HG03469 (cell line): ENCODE data around the gene CDH4.

Source experiments
- ATAC-seq: cut with Tn5 transposase; IDR thresholded peaks from one replicate; pipeline ENCODE4 v1.9.1; 2021; ENCODE audit warnings: mild to moderate bottlenecking, moderate library complexity, moderate number of reproducible peaks; ENCODE audit not compliant: unreplicated experiment

Gene CDH4

DNA sequence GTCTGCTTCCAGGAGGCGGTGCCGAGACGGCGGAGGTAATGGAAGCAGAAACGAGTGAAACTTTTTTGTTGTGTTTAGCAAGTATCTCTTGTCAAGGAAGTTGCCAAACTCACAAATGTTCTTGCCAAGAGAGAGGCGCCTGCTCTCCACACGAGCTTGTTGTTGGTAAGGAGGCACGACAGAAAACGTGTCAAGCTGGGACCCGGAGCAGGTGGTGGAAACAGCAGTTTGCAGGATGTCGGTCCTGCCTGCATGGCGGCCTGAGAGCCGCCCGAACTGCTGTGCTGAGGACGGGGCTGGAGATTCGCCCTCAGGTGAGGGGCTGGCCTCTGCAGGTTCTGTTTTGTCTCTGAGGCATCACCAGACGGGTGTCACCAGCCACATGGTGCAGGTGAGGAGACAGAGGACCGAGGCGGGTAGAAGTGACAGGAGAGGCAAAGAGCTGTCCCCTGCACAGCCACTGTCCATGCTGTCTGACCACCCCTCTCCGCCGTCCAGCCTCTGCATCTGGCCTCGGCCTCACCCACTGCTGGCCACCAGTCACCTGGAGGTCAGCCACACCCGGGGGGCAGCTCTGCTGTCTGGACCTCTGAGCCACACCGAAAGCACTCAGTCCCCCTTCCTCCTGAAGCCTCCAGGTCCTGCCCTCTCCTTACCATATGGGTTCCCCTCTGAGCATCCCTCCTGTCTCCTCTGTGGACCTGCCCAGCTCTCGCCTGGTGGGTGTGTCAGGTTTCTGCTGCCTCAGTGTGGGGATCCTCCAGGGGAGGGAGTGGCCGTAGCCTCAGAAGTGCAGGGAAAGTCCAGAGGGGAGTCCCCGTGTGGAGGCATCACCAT lies 552.1 kb downstream of the CDH4 start:
- ATAC-seq: no peak

DNA sequence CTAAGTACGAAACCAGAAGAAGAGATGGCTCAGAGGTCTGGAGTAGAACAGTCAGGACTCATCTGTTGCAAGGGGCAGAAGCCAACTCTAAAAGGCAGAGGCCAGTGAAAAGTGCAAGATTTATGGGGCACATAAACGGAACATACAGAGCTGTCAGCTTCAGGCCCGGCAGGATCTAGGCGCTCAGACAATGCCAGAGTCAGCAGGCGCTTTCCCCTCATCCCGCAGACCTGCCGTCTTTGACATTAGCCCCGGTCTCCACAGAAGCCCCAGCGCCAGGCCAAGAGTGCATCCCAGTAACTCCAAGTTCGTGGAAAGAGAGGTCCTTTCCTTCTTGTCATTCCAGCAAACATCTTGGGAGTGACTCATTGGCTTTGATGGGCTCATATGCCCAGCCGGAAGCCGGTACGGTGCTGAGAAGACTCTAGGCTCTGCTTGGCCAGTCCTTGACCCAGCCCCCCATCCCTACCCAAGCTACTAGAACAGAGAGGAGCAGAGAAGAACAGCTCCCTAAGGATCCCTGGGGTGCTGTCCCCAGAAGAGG lies 552.8 kb downstream of the CDH4 start:
- no peak for ATAC-seq

DNA sequence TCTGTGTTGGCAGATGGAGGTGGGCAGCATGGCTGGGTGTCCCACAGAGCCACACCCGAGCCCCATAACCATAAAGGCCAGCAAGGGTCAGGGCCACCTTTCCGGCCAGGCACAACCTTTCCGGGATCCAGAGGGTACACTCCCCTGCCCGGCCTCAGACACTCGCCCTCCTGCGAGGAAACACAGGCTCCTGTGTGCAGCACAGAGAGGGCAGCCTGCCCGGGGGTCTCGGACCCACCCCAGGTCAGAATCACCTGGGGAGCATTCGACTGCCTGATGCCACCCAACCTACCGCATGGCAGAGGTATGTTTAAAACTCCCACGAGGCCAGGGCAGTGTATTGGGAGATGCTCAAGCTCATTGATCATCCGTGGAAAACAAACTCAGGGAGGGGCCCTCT lies 553.3 kb downstream of the CDH4 start:
- no peak for ATAC-seq

DNA sequence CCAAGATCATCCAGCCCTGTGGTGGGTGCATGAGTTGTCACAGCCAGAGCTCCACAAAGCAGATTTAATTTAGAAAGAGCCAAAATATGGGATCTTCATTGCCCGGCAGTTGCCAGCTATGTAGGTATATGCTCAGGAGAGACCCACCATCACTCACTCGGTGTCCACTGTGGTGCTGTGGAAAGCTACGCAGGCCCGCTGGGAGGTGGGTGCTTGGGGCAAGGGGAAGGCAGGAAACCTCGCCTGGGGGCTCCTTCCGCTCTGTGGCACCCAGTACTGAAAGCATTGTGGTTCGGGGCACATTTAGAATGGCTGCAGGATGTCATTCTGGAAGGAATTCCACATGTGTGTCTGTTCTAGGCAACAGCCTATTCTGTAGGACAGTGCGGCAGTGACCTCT lies 553.7 kb downstream of the CDH4 start:
- no peak for ATAC-seq

DNA sequence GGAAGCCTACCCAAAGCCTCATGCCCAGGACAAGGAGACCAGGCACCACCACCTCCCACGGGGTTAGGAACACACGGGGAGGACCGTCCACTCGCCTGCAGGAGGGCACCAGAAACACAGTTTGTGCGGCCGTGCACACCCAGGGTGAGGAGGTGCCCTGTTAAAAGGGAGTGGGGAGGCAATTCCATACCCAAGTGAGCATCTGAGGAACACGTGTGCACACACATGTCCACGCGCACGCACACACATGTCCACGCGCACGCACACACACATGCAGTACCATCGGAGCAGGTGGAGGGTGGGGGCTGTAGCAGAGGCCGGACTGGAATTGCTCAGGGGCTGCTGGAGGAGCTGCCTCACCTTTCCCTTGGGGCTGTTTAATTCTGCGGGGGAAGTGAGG lies 554.3 kb downstream of the CDH4 start:
- ATAC-seq: no peak

DNA sequence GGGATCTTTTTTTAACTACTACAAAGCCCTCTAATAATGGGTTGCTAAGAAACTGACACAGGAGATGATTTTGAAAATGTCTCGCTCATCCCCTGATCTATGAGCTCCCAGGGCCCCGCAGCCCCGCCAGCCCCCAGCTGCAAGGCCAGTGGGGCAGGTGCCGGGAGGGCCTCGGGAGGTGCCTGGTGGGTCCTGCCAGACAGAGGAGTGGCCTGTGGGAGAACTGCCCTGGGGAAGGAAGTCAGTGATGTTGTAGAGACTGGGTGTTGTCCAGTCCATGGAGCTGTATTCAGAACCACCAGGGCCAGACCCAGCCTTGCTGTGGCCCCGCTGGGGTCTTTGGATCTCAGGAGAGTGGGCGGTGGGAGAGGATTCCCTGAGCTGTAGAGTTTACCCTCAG lies 554.9 kb downstream of the CDH4 start:
- no peak for ATAC-seq

DNA sequence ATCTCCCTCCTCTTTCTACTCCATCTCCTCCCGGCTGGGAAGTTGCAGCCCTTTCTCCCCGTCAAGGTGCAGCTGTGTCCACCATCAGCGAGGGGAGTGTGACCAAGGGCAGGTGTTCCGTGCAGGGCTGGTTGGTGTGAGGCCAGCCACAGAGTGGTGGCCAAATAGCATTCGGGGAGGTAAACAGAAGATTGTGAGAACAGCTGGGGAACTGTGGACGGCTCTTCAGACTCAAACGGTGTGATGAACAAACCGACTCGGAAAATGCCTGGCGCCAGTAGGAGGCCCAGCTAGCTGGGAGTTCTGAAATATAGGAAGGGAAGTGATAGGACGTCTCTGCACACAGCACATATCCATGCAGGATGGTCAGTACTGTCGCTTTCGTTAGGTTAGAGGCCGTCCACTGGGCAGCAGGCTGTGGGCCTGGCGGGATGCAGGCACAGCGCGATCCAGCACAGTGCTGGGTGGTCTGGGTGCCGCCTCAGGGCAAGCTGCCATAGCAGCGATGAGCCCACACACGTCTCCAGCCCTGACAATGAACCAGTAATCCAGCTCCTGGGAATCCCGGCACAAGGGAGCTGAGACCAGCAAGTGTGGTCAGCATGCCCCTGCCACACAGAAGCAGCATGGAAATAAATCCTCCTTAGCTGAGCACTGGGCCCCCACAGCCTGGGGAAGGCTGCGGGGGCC lies 555.6 kb downstream of the CDH4 start:
- no peak for ATAC-seq

DNA sequence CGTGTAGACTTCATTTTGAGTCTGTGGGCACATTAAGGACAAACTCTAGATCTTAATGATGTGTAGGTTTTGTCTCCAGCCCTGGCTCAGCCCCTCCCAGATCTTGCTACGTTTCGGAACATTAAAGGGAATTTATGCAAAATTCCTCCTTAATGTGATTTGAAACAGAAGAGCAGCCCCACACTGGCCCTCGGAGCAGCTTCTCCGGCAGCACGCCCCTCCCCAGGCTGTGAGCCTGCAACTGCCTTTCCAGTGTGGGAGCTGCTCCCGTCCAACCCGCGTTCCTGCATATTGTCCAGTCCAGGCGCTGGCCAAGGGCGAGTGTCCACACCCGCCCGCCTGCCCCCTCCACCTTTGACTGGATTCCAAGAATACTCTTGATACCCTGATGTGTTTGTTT lies 556.4 kb downstream of the CDH4 start:
- ATAC-seq: no peak

DNA sequence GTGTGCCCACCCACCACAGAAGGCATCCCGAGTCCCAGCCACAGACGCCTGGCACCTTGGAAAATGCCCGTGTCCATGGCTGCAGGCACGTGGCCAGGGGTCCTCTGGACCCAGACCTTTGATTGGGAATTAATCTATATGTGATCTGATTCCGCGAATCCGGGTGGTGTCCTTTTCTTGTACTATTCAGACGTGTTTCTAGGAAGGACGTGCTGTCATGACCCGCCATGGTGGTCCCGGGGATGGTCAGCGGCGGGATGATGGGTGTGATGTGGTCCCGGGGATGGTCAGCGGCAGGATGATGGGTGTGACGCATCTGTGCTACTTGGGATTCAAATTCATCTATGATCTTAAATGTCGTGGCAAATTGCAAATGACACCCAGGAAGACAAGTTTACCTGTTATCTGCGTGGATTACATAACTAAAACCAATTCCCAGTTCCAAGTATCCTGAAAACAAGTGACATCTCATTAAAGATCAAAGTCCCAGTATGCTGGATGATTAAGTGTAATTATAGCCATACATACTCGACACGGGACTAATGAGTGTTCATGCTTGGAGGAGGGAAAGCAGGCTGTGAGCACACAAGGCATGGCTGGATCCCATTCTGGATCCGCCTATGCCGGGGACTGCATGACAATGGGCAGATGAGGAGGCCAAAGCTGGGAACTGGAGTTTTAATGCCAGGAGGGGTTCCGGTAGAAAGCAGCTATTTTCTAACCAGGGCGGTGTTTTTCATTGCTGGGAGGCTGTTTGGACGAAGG lies 557.1 kb downstream of the CDH4 start:
- no peak for ATAC-seq

DNA sequence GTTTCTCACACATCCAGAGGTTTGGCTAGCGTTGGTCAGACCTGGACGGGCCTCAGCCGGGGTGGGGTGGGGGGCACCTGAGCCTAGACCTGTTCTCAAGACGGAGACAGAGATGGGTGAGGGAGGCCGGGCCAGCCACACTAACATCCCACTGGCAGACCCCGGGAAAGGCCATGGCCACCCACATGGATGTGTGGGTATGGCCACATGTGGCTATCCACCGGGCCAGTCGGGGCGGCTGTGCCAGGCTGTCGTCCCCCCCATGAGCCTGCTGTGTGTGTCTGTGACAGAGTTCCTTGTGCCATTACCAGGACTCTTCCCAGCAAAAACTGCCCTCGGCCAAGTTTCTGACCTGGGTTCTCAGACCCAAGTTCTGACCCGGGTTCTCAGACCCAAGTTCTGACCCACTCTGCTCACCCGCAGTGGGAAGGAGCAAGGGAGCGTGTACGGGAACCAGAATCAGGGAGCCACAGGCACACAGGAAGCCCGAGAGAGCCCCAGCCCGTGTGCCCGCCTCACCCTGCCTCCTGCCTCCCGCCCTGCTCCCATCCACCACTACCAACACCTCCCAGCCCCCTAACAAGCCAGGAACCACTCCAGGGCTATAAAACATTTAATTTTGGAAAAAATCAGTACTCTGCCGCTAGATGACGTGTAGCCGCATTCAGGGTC lies 558.1 kb downstream of the CDH4 start:
- no peak for ATAC-seq

DNA sequence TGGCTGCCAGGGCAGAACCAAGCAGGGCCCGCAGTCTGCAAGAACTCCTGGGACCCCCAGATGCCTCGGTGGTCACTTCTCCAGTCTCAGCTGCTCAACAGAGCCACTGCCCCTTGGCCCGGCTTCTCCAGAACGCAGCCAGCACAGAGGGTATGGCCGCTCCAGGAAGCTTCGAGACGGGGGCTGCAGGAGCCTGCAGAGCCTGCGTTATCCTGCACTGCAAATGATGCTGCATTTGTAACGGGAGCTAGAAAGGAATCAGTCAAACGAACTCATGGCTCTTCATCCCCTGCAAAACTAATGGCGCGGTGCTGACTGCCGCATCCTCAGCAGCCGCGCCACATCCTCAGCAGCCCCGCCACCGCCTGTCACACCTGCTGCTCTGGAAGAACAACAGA lies 558.7 kb downstream of the CDH4 start:
- ATAC-seq: no peak

DNA sequence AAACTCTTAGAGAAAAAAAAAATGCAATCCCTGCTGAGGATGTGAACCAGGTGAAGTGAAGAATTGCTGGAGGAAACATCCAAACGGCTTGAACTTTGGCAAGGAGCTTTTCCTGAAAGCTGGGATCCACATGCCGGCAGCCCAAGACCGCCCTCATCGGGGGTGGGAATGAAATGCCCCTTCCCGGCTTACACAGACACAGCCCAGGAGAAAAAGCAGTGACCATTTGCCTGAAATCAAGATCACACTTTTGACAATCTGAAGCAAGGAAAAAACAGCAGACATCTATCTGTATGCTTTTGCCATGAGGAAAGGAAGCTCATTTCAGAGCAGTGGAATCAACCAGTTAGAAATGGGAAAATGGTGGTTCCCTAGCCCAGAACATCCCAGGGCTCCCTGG lies 559.1 kb downstream of the CDH4 start:
- no peak for ATAC-seq

DNA sequence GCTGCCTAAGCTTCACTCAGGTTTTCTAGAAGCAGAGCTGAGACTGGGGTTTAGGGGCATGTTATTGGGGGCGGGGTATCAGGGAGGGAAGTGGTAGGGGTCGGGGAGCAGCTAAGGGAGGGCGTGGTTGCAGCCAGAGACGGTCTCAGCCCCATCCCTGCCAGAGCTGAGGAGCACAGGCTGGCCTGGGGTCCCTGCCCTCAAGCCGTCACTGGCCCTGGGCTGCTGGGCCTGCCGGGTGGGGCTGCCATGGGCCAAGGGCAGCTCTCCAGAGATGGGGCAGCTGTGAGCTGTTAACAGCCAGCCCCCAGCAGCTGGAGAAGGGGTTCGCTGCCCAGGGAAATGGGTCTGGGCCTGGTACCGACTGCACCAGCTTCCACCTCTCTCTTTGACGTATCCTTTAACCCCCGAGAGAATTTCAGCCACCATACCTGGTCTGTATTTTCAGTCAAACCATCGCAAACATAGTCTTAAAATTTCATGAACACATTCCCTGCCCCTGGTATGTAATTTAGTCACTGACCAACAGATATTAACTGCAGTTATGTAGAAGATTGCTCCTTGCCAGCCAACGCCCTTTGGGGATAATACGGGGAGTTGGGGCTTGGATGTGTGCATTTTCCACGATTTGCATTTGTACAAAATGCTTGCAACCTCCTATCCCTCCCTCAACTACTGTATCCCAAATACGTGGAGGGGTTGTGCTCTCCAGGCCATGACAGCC lies 560.2 kb downstream of the CDH4 start:
- no peak for ATAC-seq

DNA sequence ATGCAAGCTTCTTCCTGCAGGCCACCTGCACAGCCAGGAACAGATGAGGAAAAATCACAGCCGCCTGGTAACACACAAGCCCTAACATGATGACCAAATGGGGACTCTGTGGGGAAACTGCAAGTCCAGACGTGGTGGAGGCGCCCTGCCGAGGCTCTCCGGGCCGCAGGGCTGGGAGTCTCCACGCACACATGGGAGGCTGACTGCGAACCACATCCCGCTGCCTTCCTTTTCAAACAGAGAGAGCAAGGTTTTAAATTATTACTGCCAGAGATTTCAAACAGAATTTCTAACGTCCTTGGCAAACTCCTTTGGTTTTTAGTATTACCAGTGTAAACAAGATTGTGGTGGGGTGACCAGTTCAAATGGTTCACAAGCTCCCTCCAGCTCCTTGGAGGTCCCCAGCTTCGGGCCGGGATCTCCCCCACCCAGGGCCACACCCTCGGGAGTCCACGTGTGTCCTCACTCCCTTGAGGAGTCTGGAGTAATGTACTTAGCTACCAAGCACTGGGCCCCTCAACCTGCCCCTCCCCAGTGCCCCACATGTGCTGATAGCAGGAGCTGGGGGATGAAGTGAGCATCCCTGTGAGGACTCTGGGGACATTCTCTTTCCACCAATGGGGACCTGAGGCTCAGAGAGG lies 560.9 kb downstream of the CDH4 start:
- no peak for ATAC-seq

DNA sequence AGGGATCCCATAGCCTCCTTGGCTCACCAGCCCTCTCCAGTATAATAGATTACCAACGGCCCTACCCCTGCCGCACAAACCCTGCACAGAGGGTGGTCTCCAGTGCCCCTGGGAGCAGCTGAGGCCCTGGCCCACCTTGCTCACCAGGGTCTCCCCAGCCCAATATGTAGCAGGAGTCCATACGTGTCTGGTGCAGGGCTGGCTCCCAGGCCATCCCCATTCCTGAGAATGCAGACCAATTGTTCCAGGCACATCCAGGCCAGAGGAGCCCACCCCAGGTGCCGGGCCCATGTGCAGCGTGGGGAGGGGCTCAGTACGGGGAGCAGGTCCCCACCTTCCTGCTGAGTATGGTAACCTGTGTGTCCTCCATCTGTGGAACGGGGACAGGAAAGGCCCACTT lies 561.7 kb downstream of the CDH4 start:
- no peak for ATAC-seq

DNA sequence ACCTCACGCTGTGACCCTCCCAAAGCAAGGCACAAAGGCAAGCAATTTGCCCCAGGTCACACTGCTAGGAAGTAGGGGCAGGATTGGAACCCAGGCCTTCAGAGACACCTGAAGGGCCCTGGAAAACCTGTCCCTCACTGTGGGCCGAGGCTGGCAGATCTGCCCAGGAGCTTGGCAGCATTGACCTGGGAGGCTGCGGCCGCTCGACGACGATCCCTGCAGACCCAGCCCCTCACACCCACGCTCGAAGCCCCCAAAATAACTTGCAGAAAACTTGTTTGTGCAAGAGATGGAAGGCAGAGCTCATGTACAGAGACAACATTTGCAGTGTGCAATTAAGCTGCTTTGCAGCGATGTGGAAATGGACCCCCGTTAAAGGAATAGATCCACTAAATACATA lies 562.2 kb downstream of the CDH4 start:
- ATAC-seq: no peak

DNA sequence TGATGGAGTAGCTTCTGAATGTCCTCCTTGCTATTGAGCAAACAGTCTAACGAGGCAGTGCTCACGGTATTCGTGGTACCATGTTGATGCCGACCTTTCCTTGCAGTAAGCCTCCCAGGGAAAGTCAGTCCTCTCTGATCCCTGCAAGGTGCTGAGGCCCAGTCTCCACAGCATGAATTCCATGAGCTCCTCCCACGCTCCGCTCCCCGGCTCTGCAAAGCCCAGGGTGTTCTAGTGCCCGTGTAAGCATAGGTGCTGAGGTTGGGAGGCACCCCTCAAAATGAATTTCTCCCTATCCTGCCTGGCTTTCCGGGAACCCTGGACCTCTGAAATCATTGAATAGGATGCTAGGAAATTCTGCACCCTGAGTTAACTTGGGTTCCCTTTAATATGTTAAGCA lies 562.7 kb downstream of the CDH4 start:
- ATAC-seq: no peak

DNA sequence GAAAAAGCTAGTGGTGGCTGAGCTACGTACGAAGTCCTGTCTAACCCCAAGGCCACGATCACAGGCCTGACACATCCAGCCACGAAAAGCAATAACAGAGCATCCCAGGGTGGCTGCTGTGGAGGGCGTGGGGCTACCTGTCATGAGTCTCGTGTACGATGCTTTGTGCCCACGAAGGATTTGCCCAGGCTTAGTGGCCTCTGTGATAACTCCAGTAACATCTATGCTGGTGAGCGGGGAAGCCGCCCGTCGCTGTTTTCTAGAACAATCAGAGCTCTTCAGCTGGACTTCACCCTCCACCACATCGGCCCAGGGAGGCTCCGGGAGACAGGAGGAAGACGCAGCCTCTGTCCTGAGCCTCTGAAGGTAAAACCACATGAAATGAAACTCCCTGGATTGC lies 563.1 kb downstream of the CDH4 start:
- ATAC-seq: no peak

DNA sequence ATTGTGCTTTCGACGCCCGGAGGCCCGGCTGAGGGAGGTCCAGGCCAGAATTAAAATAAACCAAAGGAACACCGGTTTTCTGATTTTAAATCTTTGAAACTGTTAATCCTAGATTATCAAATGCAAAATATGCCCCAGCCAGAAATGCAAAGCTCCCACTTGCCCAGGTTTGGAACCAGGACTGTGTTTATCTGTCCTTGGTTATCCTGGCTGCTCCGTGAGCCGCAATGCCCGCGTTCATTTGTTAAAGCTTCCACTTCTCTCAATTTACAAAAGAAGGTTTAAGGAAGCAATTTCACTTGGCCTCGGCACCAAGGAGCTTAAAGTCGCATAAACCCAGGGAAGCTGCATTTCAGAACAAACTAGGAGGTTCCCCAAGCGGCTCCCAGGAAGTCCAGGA lies 563.6 kb downstream of the CDH4 start:
- no peak for ATAC-seq
